ENCODE measurements around the gene RCOR1.

DNA sequence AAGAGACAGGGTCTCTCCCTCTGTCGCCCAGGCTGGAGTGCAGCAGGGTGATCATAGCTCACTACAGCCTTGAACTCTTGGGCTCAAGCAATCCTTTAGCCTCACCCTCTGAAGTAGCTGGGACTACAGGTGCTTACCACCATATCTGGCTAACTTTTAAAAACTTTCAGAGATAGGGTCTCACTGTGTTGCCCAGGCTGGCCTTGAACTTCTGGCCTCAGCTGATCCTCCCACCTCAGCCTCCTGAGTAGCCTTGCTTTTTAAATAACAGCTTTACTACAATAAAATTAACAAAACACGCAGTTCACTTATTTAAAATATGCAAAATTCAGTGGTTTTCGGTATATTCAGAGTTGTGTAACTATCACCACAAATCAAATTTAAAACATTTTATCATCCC, 79.0 kb downstream of the RCOR1 start:
- TF ChIP-seq, protein P1, sequence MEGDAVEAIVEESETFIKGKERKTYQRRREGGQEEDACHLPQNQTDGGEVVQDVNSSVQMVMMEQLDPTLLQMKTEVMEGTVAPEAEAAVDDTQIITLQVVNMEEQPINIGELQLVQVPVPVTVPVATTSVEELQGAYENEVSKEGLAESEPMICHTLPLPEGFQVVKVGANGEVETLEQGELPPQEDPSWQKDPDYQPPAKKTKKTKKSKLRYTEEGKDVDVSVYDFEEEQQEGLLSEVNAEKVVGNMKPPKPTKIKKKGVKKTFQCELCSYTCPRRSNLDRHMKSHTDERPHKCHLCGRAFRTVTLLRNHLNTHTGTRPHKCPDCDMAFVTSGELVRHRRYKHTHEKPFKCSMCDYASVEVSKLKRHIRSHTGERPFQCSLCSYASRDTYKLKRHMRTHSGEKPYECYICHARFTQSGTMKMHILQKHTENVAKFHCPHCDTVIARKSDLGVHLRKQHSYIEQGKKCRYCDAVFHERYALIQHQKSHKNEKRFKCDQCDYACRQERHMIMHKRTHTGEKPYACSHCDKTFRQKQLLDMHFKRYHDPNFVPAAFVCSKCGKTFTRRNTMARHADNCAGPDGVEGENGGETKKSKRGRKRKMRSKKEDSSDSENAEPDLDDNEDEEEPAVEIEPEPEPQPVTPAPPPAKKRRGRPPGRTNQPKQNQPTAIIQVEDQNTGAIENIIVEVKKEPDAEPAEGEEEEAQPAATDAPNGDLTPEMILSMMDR (optimal IDR thresholded peaks at IDR 0.05 in 1 of 3, IDR thresholded peaks at IDR 0.05 in 1 of 3, conservative IDR thresholded peaks at IDR 0.05 in 1 of 3; ENCODE audit: extremely low read depth in 1 of 3, insufficient read depth in 2 of 3, low read length in 3 of 3) = no peak
- no peak for TF ChIP-seq EZH2 (IDR thresholded peaks at IDR 0.05; ENCODE audit: low read length)

Measured in keratinocyte (primary cell).